Ascending aorta (tissue), 2 donors: Measurements from ENCODE around the gene LRCH1. TPM values are rescaled to one million over a fixed set of nuclear protein-coding genes. Genes with fewer than 3 reads are reported as not detected.
"Not testable (repeated sequence)": the region's sequence is repeated elsewhere in the genome, so short reads cannot be mapped to it uniquely, and the experiment has no call there.

Experiments
- DNase-seq, 2 donors: peaks; one replicate each; pipeline ENCODE4 v3.0.0-alpha.2; 2019; ENCODE audit warnings: low spot score in 2 of 2
- H3K27ac ChIP-seq, 2 donors: fragments of 200-600 bp; sonication (generic); one replicate each; pipeline ENCODE4 v1.5.1; 2016 to 2017; ENCODE audit warnings: mild to moderate bottlenecking in 1 of 2
- H3K27me3 ChIP-seq: fragments of 200-600 bp; sonication (generic); one replicate; pipeline ENCODE4 v1.5.1; 2017
- H3K36me3 ChIP-seq, 2 donors: fragments of 200-600 bp; sonication (generic); one replicate each; pipeline ENCODE4 v1.5.1; 2016
- H3K4me1 ChIP-seq, 2 donors: fragments of 200-600 bp; sonication (generic); one replicate each; pipeline ENCODE4 v1.5.1; 2016 to 2017; ENCODE audit warnings: mild to moderate bottlenecking in 1 of 2
- H3K4me3 ChIP-seq, 2 donors: fragments of 200-600 bp; sonication (generic); one replicate each; pipeline ENCODE4 v1.5.1; 2016 to 2017; ENCODE audit warnings: mild to moderate bottlenecking in 1 of 2
- H3K9me3 ChIP-seq, 2 donors: fragments of 200-600 bp; sonication (generic); one replicate each; pipeline ENCODE4 v1.5.1; 2016
- intact Hi-C: fragments of 100-400 bp; cut with DNase I; formaldehyde crosslinking; loops from one replicate; pipeline ENCODE4 v1.15.1; 2023
- total RNA-seq: library from RNA; depleted of rRNA; stranded (reverse); fragments of >200 nt; gene quantifications from one replicate; pipeline ENCODE4 v1.1.0, GENCODE V29; 2016
- TF ChIP-seq, protein P1 (sequence below), 3 experiments: fragments of 200-600 bp in 2 of 3; fragments of 450-650 bp in 1 of 3; sonication (generic) in 2 of 3; IDR thresholded peaks; one replicate each; pipeline ENCODE4 v1.5.1; 2016 to 2019; ENCODE audit warnings: antibody characterized with exemption in 3 of 3, mild to moderate bottlenecking in 1 of 3, moderate library complexity in 1 of 3

Gene LRCH1
- total RNA-seq, 1 donor from 2014 or later, result 45.4 TPM

- no peak overlapping the region for H3K4me3 ChIP-seq
- intact Hi-C loops, result no loop called here
- H3K4me1 ChIP-seq, result peaks cover 4 to 18% of the 10 kb centered on the region in 2 donors
- TF ChIP-seq, protein P1, sequence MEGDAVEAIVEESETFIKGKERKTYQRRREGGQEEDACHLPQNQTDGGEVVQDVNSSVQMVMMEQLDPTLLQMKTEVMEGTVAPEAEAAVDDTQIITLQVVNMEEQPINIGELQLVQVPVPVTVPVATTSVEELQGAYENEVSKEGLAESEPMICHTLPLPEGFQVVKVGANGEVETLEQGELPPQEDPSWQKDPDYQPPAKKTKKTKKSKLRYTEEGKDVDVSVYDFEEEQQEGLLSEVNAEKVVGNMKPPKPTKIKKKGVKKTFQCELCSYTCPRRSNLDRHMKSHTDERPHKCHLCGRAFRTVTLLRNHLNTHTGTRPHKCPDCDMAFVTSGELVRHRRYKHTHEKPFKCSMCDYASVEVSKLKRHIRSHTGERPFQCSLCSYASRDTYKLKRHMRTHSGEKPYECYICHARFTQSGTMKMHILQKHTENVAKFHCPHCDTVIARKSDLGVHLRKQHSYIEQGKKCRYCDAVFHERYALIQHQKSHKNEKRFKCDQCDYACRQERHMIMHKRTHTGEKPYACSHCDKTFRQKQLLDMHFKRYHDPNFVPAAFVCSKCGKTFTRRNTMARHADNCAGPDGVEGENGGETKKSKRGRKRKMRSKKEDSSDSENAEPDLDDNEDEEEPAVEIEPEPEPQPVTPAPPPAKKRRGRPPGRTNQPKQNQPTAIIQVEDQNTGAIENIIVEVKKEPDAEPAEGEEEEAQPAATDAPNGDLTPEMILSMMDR (IDR thresholded peaks at IDR 0.05), result no peak
- H3K36me3 ChIP-seq, result peaks cover 0 to 8% of the 10 kb centered on the region in 2 donors
- H3K27ac ChIP-seq, result no peak overlapping the region
- no peaks in the 10 kb centered on the region for H3K27me3 ChIP-seq
- no peaks in the 10 kb centered on the region for H3K9me3 ChIP-seq
- DNase-seq, result no peak
These were observed 201.8 kb downstream of the LRCH1 start for GRCh38 chr13:46754812-46755211.

DNA sequence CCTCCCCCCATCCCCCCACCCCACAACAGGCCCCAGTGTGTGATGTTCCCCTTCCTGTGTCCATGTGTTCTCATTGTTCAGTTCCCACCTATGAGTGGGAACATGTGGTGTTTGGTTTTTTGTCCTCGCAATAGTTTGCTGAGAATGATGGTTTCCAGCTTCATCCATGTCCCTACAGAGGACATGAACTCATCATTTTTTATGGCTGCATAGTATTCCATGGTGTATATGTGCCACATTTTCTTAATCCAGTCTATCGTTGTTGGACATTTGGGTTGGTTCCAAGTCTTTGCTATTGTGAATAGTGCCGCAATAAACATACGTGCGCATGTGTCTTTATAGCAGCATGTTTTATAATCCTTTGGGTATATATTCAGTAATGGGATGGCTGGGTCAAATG lies 202.5 kb downstream of the LRCH1 start:
- intact Hi-C loops, result not testable (repeated sequence)

GRCh38 chr13:46756977-46757376 lies 204.0 kb downstream of the LRCH1 start:
- no peaks in the 10 kb centered on the region for H3K36me3 ChIP-seq
- intact Hi-C loops, result no loop called here
- H3K27ac ChIP-seq, result peak overlapping the region; percentile 62 to 83
- H3K27me3 ChIP-seq, result no peaks in the 10 kb centered on the region
- H3K4me3 ChIP-seq, result no peak overlapping the region
- TF ChIP-seq, protein P1 (IDR thresholded peaks at IDR 0.05), result no peak
- no peaks in the 10 kb centered on the region for H3K9me3 ChIP-seq
- DNase-seq, result no peak
- H3K4me1 ChIP-seq, result peaks cover 7 to 18% of the 10 kb centered on the region in 2 donors

More for the DNA sequence above, 202.5 kb downstream of the LRCH1 start:
- H3K27ac ChIP-seq, H3K9me3 ChIP-seq, H3K4me3 ChIP-seq, H3K27me3 ChIP-seq, H3K36me3 ChIP-seq, DNase-seq: not testable (repeated sequence)
- peaks cover 7 to 18% of the 10 kb centered on the region in 2 donors for H3K4me1 ChIP-seq

DNA sequence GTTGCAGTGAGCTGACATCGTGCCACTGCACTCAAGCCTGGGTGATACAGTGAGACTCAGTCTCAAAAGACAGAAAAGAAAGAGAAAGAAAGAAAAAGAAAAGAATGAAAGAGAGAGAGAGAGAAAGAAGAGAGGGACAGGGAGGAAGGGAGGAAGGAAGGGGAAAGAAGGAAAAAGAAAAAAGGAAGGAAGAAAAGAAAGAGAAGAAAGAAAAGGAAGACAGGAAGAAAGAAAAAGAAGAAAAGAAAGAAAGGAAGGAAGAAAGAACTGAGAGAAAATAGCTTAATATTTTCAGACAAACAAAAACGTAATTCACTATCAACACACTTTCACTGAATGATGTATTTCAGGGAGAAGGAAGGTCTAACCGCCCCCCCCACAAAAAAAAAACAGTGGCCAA lies 204.7 kb downstream of the LRCH1 start:
- TF ChIP-seq, protein P1 (IDR thresholded peaks at IDR 0.05), result no peak
- no peaks in the 10 kb centered on the region for H3K36me3 ChIP-seq
- peaks cover 7 to 18% of the 10 kb centered on the region in 2 donors for H3K4me1 ChIP-seq
- H3K4me3 ChIP-seq, result no peak overlapping the region
- no peaks in the 10 kb centered on the region for H3K9me3 ChIP-seq
- intact Hi-C loops, result no loop called here
- peak overlapping the region; percentile 62 to 83 for H3K27ac ChIP-seq
- no peaks in the 10 kb centered on the region for H3K27me3 ChIP-seq
- no peak for DNase-seq

- intact Hi-C loops, result loop anchor here (5.0 kb wide), 3 partner anchors 37 to 1012 kb away; partner anchors contain the start of gene ESD
- Histone ChIP-seq H3K27me3 (no peaks in the 10 kb centered on the region), H3K9me3 (no peaks in the 10 kb centered on the region), H3K4me1 (peaks cover 7 to 19% of the 10 kb centered on the region in 2 donors), H3K36me3 (no peaks in the 10 kb centered on the region), H3K4me3 (no peak overlapping the region), H3K27ac (peak overlapping the region; percentile 62 to 83)
- TF ChIP-seq, protein P1 (IDR thresholded peaks at IDR 0.05), result no peak
- DNase-seq, result no peak
These were observed 206.9 kb downstream of the LRCH1 start for GRCh38 chr13:46759846-46760245.

DNA sequence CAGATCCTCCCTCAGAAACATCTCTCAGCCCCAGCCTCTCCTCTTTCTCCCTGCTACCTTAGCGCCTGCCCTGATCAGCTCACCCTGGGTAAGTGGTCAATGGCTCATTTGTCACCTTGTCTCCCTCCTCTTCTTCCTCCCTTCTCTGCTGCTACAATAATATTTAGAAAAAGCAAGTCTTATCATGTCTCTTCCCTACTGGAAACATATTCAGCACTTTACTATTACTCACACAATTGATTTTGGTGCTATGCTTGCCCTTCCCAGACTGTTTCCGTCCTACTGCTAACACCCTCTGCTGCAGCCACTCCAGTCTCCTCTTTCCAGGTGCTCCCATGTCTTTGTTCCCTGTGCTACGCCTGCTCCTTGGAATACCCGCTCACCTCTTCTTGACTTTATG lies 208.2 kb downstream of the LRCH1 start:
- Histone ChIP-seq H3K4me3 (no peak overlapping the region), H3K27ac (peak overlapping the region; percentile 9 to 83), H3K4me1 (peaks cover 7 to 32% of the 10 kb centered on the region in 2 donors), H3K27me3 (no peaks in the 10 kb centered on the region), H3K9me3 (no peaks in the 10 kb centered on the region), H3K36me3 (no peaks in the 10 kb centered on the region)
- intact Hi-C loops, result loop anchor here (5.0 kb wide), 3 partner anchors 36 to 1011 kb away; partner anchors contain the start of gene ESD
- no peak for DNase-seq
- TF ChIP-seq, protein P1 (IDR thresholded peaks at IDR 0.05), result no peak
